HUES48 (cell line): Measurements from ENCODE around the gene OR52E8.

ENCODE experiments used
- H3K27ac ChIP-seq: one replicate; pipeline ENCODE4 v1.7.0; 2013; ENCODE audit warnings: low read depth, low read length, inconsistent platforms
- H3K27me3 ChIP-seq: 2 replicates; pipeline ENCODE4 v1.6.1; 2013; ENCODE audit warnings: mild to moderate bottlenecking, low read length; ENCODE audit not compliant: control insufficient read depth, insufficient read depth
- H3K36me3 ChIP-seq: 2 replicates; pipeline ENCODE4 v1.6.1; 2013; ENCODE audit warnings: low read length; ENCODE audit not compliant: control insufficient read depth, insufficient read depth
- H3K4me1 ChIP-seq: 2 replicates; pipeline ENCODE4 v1.6.1; 2013; ENCODE audit warnings: mild to moderate bottlenecking, low read length; ENCODE audit not compliant: control insufficient read depth, insufficient read depth
- H3K4me3 ChIP-seq: 2 replicates; pipeline ENCODE4 v1.5.1; 2013; ENCODE audit warnings: mild to moderate bottlenecking, low read depth, low read length
- H3K9ac ChIP-seq: 2 replicates; pipeline ENCODE4 v1.6.1; 2013; ENCODE audit warnings: mild to moderate bottlenecking, low read depth, low read length, moderate library complexity
- H3K9me3 ChIP-seq: 2 replicates; pipeline ENCODE4 v1.6.1; 2013; ENCODE audit warnings: low read length; ENCODE audit not compliant: control insufficient read depth, insufficient read depth

OR52E8 gene

DNA sequence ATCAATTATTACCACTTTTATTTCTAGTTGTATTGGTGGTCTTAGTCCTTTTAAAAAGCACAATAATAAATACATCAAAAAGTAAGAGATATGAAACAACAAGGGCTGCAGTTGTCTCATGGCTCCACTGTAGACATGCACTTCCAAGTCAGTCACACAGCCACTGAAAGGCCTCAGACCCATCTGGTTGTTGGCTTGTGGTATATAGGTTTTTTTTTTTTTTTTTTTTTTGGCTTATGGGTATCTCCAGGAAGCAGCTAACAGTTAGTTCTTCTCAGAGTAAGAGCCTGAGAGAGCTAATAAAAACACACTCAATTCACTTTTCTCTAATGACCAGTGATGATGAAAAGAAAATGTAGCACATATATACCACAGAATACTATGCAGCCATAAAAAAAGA is 9.8 kb downstream of the OR52E8 start:
- Histone ChIP-seq H3K9me3 (no peaks in the 10 kb centered on the region), H3K4me1 (no peaks in the 10 kb centered on the region), H3K27ac (no peak overlapping the region), H3K27me3 (no peaks in the 10 kb centered on the region), H3K4me3 (no peak overlapping the region), H3K36me3 (no peaks in the 10 kb centered on the region), H3K9ac (no peak overlapping the region)

DNA sequence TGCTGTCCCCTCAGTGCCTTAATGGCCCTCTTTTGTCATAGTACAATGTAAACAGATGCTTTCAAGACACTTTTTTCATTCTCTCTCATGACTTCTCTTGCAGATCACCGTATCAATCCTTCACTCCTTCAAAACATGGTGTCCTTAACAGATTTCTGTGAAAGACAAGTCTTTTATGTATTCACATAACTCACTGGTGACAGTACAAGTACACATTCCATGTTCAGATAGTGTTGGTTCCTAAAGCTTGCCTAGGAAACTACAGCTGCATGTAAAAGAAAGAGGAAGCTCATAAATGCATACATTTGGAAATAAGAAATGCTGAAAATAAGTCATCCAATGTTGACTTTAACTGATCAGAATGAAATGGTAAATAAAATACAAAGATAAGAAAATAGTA is 10.8 kb downstream of the OR52E8 start:
- H3K4me3 ChIP-seq: no peak overlapping the region
- no peak overlapping the region for H3K9ac ChIP-seq
- H3K27ac ChIP-seq: no peak overlapping the region
- H3K27me3 ChIP-seq: no peaks in the 10 kb centered on the region
- no peaks in the 10 kb centered on the region for H3K36me3 ChIP-seq
- no peaks in the 10 kb centered on the region for H3K9me3 ChIP-seq
- no peaks in the 10 kb centered on the region for H3K4me1 ChIP-seq

DNA sequence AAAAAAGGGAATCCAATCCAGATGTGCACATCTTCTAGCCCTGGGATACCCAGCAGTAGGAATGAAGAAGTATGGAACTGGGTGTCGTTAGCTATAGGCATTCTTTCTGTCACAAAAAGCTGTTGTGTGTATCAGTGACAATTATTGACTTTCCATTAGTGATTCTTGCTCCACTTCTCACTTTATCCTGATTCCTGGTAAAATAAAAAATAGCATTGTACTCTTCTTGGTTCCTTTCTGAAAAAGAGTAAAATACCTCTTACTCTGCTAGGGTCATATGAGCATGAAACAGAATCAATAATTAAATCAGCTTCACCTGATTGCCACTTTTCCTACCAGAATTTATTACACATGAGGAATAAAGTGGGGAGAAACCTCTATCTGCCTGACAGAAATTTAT is 15.7 kb downstream of the OR52E8 start, which contains the start of gene OR52E6:
Gene OR52E6, minus strand, starts transcription at position 101 of the 400 bp plus-strand sequence. Its CDS starts 0 bp downstream, at position 101.
- Histone ChIP-seq H3K9me3 (no peaks in the 10 kb centered on the region), H3K4me1 (no peaks in the 10 kb centered on the region), H3K36me3 (no peaks in the 10 kb centered on the region), H3K27me3 (no peaks in the 10 kb centered on the region), H3K9ac (no peak within 1 kb of the TSS), H3K4me3 (no peak within 1 kb of the TSS), H3K27ac (no peak within 1 kb of the TSS)

DNA sequence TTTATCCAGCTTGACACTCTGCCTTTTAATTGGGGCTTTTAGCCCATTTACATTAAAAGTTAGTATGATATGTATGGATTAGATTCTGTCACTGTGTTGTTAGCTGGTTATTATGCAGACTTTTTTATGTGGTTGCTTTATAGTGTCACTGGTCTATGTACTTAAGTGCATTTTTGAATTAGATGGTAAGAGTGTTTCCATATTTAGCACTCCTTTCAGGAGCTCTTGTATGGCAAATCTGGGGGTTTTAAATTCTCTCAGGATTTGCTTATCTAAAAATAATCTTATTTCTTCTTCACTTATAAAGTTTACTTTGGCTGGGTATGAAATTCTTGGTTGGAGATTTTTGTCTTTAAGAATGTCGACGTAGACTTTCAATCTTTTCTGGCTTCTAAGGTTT is 19.8 kb downstream of the OR52E8 start:
- Histone ChIP-seq H3K27me3 (no peaks in the 10 kb centered on the region), H3K9ac (no peak overlapping the region), H3K9me3 (no peaks in the 10 kb centered on the region), H3K4me3 (no peak overlapping the region), H3K27ac (no peak overlapping the region), H3K36me3 (no peaks in the 10 kb centered on the region), H3K4me1 (no peaks in the 10 kb centered on the region)

DNA sequence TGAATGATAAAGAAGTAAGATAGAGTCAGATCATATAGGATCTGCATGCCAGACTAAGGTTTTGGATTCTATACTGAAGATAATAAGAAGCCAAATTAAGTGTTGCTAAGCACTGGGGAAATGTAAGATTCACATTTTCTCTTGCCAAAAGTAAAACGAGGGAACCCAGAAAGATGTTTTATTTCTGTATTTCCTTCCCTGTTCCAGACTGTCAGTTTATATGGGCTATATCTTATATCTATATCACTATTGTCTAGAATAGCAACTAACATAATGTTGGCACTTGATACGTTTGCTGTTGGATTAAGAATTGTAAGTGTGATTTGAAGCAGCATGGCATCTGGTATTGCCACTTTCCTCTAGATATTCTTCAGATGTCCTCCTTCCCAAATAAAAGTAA is 24.0 kb downstream of the OR52E8 start:
- no peaks in the 10 kb centered on the region for H3K27me3 ChIP-seq
- H3K4me3 ChIP-seq: no peak overlapping the region
- no peaks in the 10 kb centered on the region for H3K36me3 ChIP-seq
- H3K27ac ChIP-seq: no peak overlapping the region
- no peaks in the 10 kb centered on the region for H3K9me3 ChIP-seq
- H3K4me1 ChIP-seq: peaks cover 15% of the 10 kb centered on the region
- no peak overlapping the region for H3K9ac ChIP-seq

DNA sequence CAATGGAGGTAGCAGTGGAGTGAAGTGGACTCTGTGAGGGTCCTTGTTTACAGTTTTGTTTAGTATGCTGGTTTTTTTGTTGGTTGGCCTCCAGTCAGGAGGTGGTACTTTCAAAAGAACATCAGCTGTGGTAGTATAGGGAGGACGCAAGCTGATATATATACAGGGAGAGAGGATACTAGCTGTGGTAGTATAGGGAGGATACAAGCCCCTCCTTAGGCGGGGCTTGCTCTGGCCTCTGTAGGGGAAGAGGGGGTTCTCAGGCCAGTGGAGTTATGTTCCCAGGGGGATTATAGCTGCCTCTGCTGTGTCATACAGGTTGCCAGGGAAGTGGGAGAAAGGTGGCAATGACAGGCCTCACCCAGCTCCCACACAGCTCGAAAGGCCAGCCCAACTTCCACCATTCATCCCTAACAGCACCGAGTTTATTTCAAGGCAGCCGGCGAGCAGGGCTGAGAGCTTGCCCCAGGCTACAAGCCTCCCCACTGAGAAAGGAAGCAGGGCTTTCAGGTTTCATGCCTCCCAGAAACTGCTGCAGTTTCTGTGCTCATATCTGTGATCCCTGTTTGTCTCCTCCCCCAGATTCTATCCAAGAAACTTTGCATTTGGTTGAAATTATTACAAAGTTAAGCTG is 26.2 kb downstream of the OR52E8 start:
- peaks cover 15% of the 10 kb centered on the region for H3K4me1 ChIP-seq
- H3K4me3 ChIP-seq: no peak overlapping the region
- H3K9me3 ChIP-seq: no peaks in the 10 kb centered on the region
- H3K36me3 ChIP-seq: no peaks in the 10 kb centered on the region
- no peaks in the 10 kb centered on the region for H3K27me3 ChIP-seq
- H3K9ac ChIP-seq: no peak overlapping the region
- peak overlapping the region; percentile 53 for H3K27ac ChIP-seq

DNA sequence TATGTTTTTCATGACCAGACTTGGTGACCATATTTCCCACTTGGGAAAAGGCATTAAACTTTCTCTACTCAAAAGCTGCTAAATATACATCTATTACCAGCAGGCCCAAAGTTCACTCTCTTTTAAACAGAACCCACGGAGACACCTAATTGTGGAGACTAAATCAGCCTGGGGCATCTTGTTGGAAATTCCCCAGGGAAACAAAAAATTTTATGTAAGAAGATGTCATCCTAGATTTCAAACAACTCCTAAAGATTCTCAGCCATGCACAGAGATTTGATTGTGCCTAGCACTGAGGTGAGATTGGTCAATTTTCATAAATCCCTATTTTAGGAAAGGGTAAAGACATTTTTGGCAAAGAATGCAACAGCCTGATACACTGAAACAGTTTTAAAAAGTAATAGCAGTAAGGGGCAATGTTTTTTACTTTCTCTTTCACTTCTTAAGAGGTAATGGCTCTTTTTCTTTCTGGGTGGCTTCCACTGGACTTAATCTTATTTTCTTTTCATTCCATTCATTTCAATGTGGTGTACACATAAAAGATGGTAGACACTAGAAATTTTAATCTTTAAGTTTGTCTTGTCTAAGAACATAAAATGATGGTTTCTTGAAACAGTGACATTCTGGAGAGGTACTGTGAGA is 39.1 kb downstream of the OR52E8 start:
- no peak overlapping the region for H3K9ac ChIP-seq
- H3K27me3 ChIP-seq: no peaks in the 10 kb centered on the region
- H3K36me3 ChIP-seq: no peaks in the 10 kb centered on the region
- H3K4me1 ChIP-seq: peaks cover 7% of the 10 kb centered on the region
- H3K9me3 ChIP-seq: no peaks in the 10 kb centered on the region
- H3K4me3 ChIP-seq: no peak overlapping the region
- no peak overlapping the region for H3K27ac ChIP-seq

DNA sequence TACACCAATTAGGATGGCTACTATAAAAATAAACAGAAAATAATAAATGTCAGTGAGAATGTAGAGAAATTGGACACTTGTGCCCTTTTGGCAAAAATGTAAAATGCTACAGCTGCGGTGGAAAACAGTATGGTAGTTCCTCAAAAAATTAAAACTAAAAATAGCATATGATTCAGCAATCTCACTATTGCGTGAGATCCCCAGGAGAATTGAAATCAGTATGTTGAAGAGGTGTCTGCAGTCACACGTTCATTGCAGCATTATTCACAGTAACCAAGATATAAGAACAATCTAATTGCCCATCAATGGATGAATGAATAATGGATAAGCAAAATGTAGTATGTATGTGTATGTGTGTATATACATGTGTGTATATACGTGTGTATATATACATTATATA is 42.0 kb downstream of the OR52E8 start:
- no peaks in the 10 kb centered on the region for H3K27me3 ChIP-seq
- peaks cover 10% of the 10 kb centered on the region for H3K4me1 ChIP-seq
- no peak overlapping the region for H3K27ac ChIP-seq
- H3K9ac ChIP-seq: no peak overlapping the region
- H3K9me3 ChIP-seq: no peaks in the 10 kb centered on the region
- H3K4me3 ChIP-seq: no peak overlapping the region
- H3K36me3 ChIP-seq: no peaks in the 10 kb centered on the region

DNA sequence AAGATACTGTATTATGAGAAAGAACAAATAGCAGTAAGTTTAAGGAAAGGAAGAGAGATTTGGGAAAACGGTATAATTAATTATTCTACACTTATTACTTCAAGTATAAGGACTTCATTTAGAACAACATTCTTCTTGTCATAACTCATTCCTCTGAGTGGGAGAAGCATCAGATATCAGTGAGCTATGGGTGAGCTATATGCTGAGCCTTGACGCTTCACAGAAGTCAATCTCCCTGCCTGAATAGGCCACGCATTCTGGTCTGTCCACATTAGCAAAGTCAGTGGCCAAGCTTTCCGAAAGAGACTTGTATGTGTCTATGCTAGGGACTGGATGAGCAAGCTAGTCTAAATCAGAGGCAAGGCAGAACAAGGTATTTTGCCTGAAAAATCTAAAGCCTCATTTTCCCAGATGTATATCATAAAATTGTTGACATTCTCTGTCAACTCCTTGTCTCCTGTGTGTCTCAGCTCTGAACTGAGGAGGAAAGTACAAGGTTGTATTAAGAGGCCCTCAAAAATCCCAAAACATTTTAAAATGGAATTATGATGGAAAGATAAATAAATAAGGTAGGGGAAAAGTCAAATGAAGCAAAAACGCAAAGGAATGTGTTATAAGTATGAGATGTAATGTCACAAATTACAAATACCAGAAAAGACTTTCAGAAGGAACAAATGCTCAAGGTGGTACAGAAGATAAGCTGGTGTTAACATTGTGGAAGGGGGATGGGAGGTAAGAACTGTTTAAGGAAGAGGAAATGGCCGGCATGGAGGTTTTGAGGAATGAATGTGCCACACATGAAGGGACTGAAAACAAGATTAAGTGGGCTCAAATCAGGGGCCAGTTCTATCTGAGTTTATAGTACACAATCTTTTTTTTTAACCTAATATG is 47.3 kb downstream of the OR52E8 start:
- no peaks in the 10 kb centered on the region for H3K9me3 ChIP-seq
- H3K9ac ChIP-seq: no peak overlapping the region
- H3K4me3 ChIP-seq: no peak overlapping the region
- H3K27me3 ChIP-seq: no peaks in the 10 kb centered on the region
- H3K36me3 ChIP-seq: no peaks in the 10 kb centered on the region
- peaks cover 10% of the 10 kb centered on the region for H3K4me1 ChIP-seq
- no peak overlapping the region for H3K27ac ChIP-seq

DNA sequence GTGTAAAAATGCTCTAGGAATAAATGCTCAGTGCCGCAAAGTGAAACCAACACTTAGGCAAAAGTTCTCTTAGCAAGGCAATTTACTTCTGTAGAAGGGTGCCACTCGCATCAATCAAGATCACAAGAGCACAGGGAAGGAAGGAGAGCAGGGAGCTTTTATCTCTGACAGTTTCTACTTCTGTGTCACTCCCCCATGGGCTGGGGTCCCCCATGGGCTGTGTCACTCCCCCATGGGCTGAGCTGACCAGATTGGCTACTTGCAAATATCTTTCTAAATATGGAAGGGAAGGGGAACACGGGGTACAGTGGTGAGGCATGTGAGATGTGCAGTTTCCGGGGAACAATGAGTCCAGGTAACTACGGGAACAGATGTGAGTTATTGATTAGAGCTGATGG is 48.4 kb downstream of the OR52E8 start:
- Histone ChIP-seq H3K9me3 (0 out of 2 replicates have a peak, but pooled peaks cover 2% of the 10 kb centered on the region), H3K4me1 (peaks cover 10% of the 10 kb centered on the region), H3K4me3 (peak overlapping the region; percentile 66), H3K36me3 (no peaks in the 10 kb centered on the region), H3K27me3 (no peaks in the 10 kb centered on the region), H3K27ac (no peak overlapping the region), H3K9ac (no peak overlapping the region)
